HepG2 (cell line): ENCODE measurements around the gene CBLB. TPM values are rescaled to one million over a fixed set of nuclear protein-coding genes. Genes with fewer than 3 reads are reported as not detected.

Experiments
- ATAC-seq: fragments of 200-7000 bp; cut with Tn5 transposase; 3 replicates; pipeline ENCODE4 v1.9.1; 2020; ENCODE audit warnings: mild to moderate bottlenecking, moderate library complexity
- BruUV-seq: library from RNA; stranded (reverse); fragments of 400-500 nt; replicated peaks from 2 replicates; lab custom pipeline; 2021; lab: Mats Ljungman, UMichigan
- CTCF ChIA-PET: fragments of 300-600 bp; formaldehyde crosslinking; extraction: SDS; loops from one replicate; lab custom pipeline; 2021; ENCODE audit warnings: low total read pairs, inconsistent platforms, low intra/inter-chr PET ratio; lab: Yijun Ruan, JAX
- POLR2A ChIA-PET: fragments of 350-600 bp; sonication (Branson Sonifier 250); formaldehyde crosslinking; loops from one replicate; lab custom pipeline; 2020; ENCODE audit warnings: antibody characterized with exemption, inconsistent platforms; lab: Yijun Ruan, JAX
- DNase-seq: peaks from one replicate; pipeline ENCODE4 v3.0.0-alpha.2; 2015; ENCODE audit warnings: low spot score
- FAIRE-seq: peaks from 3 replicates; lab custom pipeline; 2011; peaks lifted over from hg19 to GRCh38; lab: Jason Lieb, UNC
- H2AFZ ChIP-seq: one replicate; pipeline ENCODE4 v1.6.1; 2011; ENCODE audit warnings: low read length, inconsistent platforms
- H3K27ac ChIP-seq: fragments of 300-600 bp; 3 replicates; pipeline ENCODE4 v1.8.0; 2011; ENCODE audit warnings: mixed run types, mild to moderate bottlenecking, mixed read lengths, low read length, inconsistent platforms; ENCODE audit not compliant: insufficient read depth; ENCODE audit errors: extremely low read length
- H3K27me3 ChIP-seq, 2 experiments: fragments of 200-600 bp in 1 of 2; 2 replicates in 1 of 2; 3 replicates in 1 of 2; pipeline versions ENCODE4 v1.6.0 to v1.8.0; 2011; ENCODE audit warnings: low read length in 2 of 2, mild to moderate bottlenecking in 2 of 2, moderate library complexity in 2 of 2, inconsistent platforms in 1 of 2; ENCODE audit not compliant: insufficient read depth in 2 of 2, control insufficient read depth in 1 of 2
- H3K36me3 ChIP-seq, 2 experiments: fragments of 200-600 bp in 1 of 2; replicated peaks in 1 of 2; 2 replicates in 1 of 2; 3 replicates in 1 of 2; pipeline versions ENCODE4 v1.5.1 to v1.8.0; 2011; ENCODE audit warnings: low read length in 2 of 2, inconsistent platforms in 1 of 2; ENCODE audit not compliant: insufficient read depth in 2 of 2, control insufficient read depth in 1 of 2
- H3K4me1 ChIP-seq: 2 replicates; pipeline ENCODE4 v1.5.1; 2012; ENCODE audit warnings: low read length, inconsistent platforms; ENCODE audit not compliant: insufficient read depth
- H3K4me2 ChIP-seq: 2 replicates; pipeline ENCODE4 v1.6.0; 2011; ENCODE audit warnings: low read depth, low read length, inconsistent platforms
- H3K4me3 ChIP-seq, 3 experiments: fragments of 200-600 bp in 1 of 3; sonication (generic), shearing (Covaris generic) in 1 of 3; replicated peaks in 1 of 3; 2 replicates each; pipeline ENCODE4 v1.5.1; 2011 to 2016; ENCODE audit warnings: low read length in 3 of 3, inconsistent platforms in 2 of 3, low read depth in 2 of 3, mild to moderate bottlenecking in 2 of 3, control low read depth in 1 of 3, mixed read lengths in 1 of 3; ENCODE audit not compliant: insufficient read depth in 1 of 3
- H3K79me2 ChIP-seq: one replicate; pipeline ENCODE4 v1.6.1; 2011; ENCODE audit warnings: low read length, inconsistent platforms; ENCODE audit not compliant: insufficient read depth
- H3K9ac ChIP-seq: 2 replicates; pipeline ENCODE4 v1.6.0; 2011; ENCODE audit warnings: mild to moderate bottlenecking, low read depth, low read length, inconsistent platforms; ENCODE audit not compliant: insufficient read depth
- H3K9me3 ChIP-seq: 2 replicates; pipeline ENCODE4 v1.5.1; 2012; ENCODE audit warnings: mild to moderate bottlenecking, low read length
- H4K20me1 ChIP-seq: 2 replicates; pipeline ENCODE4 v1.6.0; 2011; ENCODE audit warnings: inconsistent platforms, mild to moderate bottlenecking, low read length, moderate library complexity; ENCODE audit not compliant: insufficient read depth
- ATF3 ChIP-seq: sonication (generic); formaldehyde crosslinking; IDR thresholded peaks from 2 replicates; pipeline ENCODE4 v1.4.0; 2020; ENCODE audit warnings: missing genetic modification reagents
- ATF4 ChIP-seq, 2 experiments: fragments of 450-650 bp in 1 of 2; sonication (generic) in 1 of 2; formaldehyde crosslinking; IDR thresholded peaks; 2 replicates each; pipeline versions ENCODE4 v1.5.0 to v1.8.0; 2020 to 2022; ENCODE audit warnings: mild to moderate bottlenecking in 1 of 2, missing genetic modification reagents in 1 of 2
- BRCA1 ChIP-seq: sonication (generic); formaldehyde crosslinking; IDR thresholded peaks from 2 replicates; pipeline ENCODE4 v1.4.0; 2020; ENCODE audit warnings: missing genetic modification reagents
- ETV6 ChIP-seq: sonication (generic); formaldehyde crosslinking; conservative IDR thresholded peaks from 2 replicates; pipeline ENCODE4 v1.4.0; 2020; ENCODE audit warnings: missing genetic modification reagents
- FOSL1 ChIP-seq: sonication (generic); formaldehyde crosslinking; IDR thresholded peaks from 2 replicates; pipeline ENCODE4 v1.9.0; 2021; ENCODE audit warnings: missing genetic modification reagents, borderline replicate concordance
- FOSL2 ChIP-seq: sonication (generic); formaldehyde crosslinking; IDR thresholded peaks from 2 replicates; pipeline ENCODE4 v1.4.0; 2020; ENCODE audit warnings: missing genetic modification reagents
- MATR3 ChIP-seq: sonication (generic); formaldehyde crosslinking; IDR thresholded peaks from 2 replicates; pipeline ENCODE4 v1.4.0; 2020; ENCODE audit warnings: missing genetic modification reagents
- MBD4 ChIP-seq: IDR thresholded peaks from 2 replicates; pipeline ENCODE4 v1.6.1; 2012; ENCODE audit warnings: low read length, inconsistent platforms, borderline replicate concordance
- RFX3 ChIP-seq: IDR thresholded peaks from 2 replicates; pipeline ENCODE4 v1.6.1; 2016; ENCODE audit warnings: missing biosample characterization, missing genetic modification reagents
- SKIL ChIP-seq: sonication (generic); formaldehyde crosslinking; IDR thresholded peaks from 2 replicates; pipeline ENCODE4 v1.8.0; 2022; ENCODE audit warnings: missing genetic modification reagents, mild to moderate bottlenecking, moderate library complexity, borderline replicate concordance
- SSRP1 ChIP-seq: IDR thresholded peaks from 2 replicates; pipeline ENCODE4 v1.6.1; 2016; ENCODE audit warnings: control low read depth
- ZBTB8A ChIP-seq: sonication (generic); formaldehyde crosslinking; IDR thresholded peaks from 2 replicates; pipeline ENCODE4 v1.4.0; 2020; ENCODE audit warnings: mild to moderate bottlenecking, low read depth, missing genetic modification reagents, borderline replicate concordance
- ZNF10 ChIP-seq: sonication (generic); formaldehyde crosslinking; IDR thresholded peaks from 2 replicates; pipeline ENCODE4 v1.4.0; 2020; ENCODE audit warnings: mild to moderate bottlenecking, low read depth, missing genetic modification reagents, borderline replicate concordance
- ZNF777 ChIP-seq: sonication (generic); formaldehyde crosslinking; IDR thresholded peaks from 2 replicates; pipeline ENCODE4 v1.4.0; 2020; ENCODE audit warnings: missing genetic modification reagents
- ZNF850 ChIP-seq: sonication (generic); formaldehyde crosslinking; conservative IDR thresholded peaks from 2 replicates; pipeline ENCODE4 v1.9.0; 2021; ENCODE audit warnings: mild to moderate bottlenecking, missing genetic modification reagents
- WGBS: methylation state at CpG from one replicate; pipeline ENCODE4 v1.1.6; 2017; ENCODE audit warnings: low lambda C conversion rate; 5-methylcytosine and 5-hydroxymethylcytosine counted together
- in situ Hi-C: cut with HindIII; loops from 2 replicates; pipeline ENCODE4 v1.10.0; 2017; ENCODE audit warnings: low pct_unique_long_range_greater_than_20kb; ENCODE audit not compliant: extremely low pct_ligation_motif_present
- intact Hi-C: fragments of 100-400 bp; cut with micrococcal nuclease; formaldehyde crosslinking; loops from one replicate; pipeline ENCODE4 v1.10.0; 2022; ENCODE audit not compliant: unreplicated experiment
- polyA plus RNA-seq, 8 experiments: library from polyadenylated mRNA; depleted of rRNA in 3 of 8; stranded (reverse) in 7 of 8; unstranded in 1 of 8; fragments of >200 nt; fragmentation: Illumina TruSeq in 4 of 8; extraction: Trizol in 4 of 8; gene quantifications; 2 replicates each; pipeline versions ENCODE4 v1.2.1 to v1.2.3, GENCODE V29; 2011 to 2016; ENCODE audit warnings: low read depth in 4 of 8, missing spikeins in 1 of 8, mixed read lengths in 1 of 8; ENCODE audit not compliant: insufficient read depth in 1 of 8
- total RNA-seq, 5 experiments: library from RNA; depleted of rRNA; stranded (reverse); fragments of >200 nt; fragmentation: Illumina TruSeq; extraction: Trizol; gene quantifications; 2 replicates each; pipeline ENCODE4 v1.2.3, GENCODE V29; 2016; ENCODE audit warnings: low read depth in 1 of 5

The CBLB gene
- total and polyA plus RNA-seq, 2 of the 13 experiments (the other 11 are each of a cell fraction or from before 2014, with no cell fraction given), result 9.8 to 16.4 TPM

DNA sequence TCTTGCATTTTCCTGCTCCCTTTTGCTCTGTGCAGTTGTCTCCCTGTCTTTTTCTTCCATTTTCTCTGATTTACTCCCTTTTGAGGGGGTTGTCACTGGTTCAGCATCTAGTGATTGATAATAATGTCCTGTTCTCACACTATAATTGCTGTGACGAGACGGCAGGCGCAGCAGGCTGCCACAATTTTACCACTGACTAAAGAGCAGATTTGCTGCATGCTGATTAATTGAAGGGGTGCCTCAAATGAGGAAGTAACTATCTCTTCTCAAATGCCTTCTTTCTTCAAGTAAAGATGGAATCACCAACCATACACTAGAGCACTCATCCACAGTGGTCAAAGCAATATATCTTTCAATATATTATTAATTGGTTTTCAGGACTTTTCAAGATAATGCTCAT is 219.3 kb downstream of the CBLB start:
- no peak overlapping the region for H3K4me3 ChIP-seq
- H3K27ac ChIP-seq, result no peak overlapping the region
- H4K20me1 ChIP-seq, result no peaks in the 10 kb centered on the region
- BruUV-seq, result no TSS peak
- ChIA-PET POLR2A (no interaction called here), CTCF (no interaction called here)
- H3K79me2 ChIP-seq, result no peaks in the 10 kb centered on the region
- H3K9ac ChIP-seq, result no peak overlapping the region
- H2AFZ ChIP-seq, result no peak overlapping the region
- DNase-seq (no peak), FAIRE-seq (no peak), ATAC-seq (no peak)
- in situ Hi-C loops (no loop called here), intact Hi-C loops (no loop called here)
- H3K9me3 ChIP-seq, result no peaks in the 10 kb centered on the region
- no peaks in the 10 kb centered on the region for H3K27me3 ChIP-seq
- WGBS, result 78% methylated on average over 3 of the region's 3 CpGs
- TF ChIP-seq RFX3 (CRISPR knock-in tag), result no peak
- TF ChIP-seq ZNF10 (CRISPR knock-in tag), result no peak
- TF ChIP-seq MBD4, result no peak
- TF ChIP-seq ETV6 (CRISPR knock-in tag), result no peak
- TF ChIP-seq ZNF777 (CRISPR knock-in tag), result no peak
- no peaks in the 10 kb centered on the region for H3K4me1 ChIP-seq
- no peaks in the 10 kb centered on the region for H3K36me3 ChIP-seq
- no peak overlapping the region for H3K4me2 ChIP-seq

- in situ Hi-C loops, result no loop called here
- ChIA-PET CTCF (no interaction called here), POLR2A (no interaction called here)
- 1% methylated on average over 2 of the region's 2 CpGs for WGBS
- Histone ChIP-seq H3K9me3 (no peaks in the 10 kb centered on the region), H3K36me3 (no peaks in the 10 kb centered on the region), H3K27ac (no peak overlapping the region), H3K27me3 (no peaks in the 10 kb centered on the region), H3K4me3 (no peak overlapping the region), H3K4me2 (no peak overlapping the region), H3K4me1 (no peaks in the 10 kb centered on the region), H4K20me1 (no peaks in the 10 kb centered on the region), H2AFZ (no peak overlapping the region), H3K79me2 (no peaks in the 10 kb centered on the region), H3K9ac (no peak overlapping the region)
- ATAC-seq (peak; percentile 58; the same call in 1 of the 3 replicates), FAIRE-seq (no peak), DNase-seq (peak; percentile 39)
- intact Hi-C loops, result no loop called here
- no TSS peak for BruUV-seq
- TF ChIP-seq ZNF850 (CRISPR knock-in tag) (no peak), FOSL1 (CRISPR knock-in tag) (peak; percentile 36; the same call in 1 of the 2 replicates), SKIL (no peak), FOSL2 (CRISPR knock-in tag) (peak; percentile 94), ATF3 (CRISPR knock-in tag) (peak; percentile 74), MATR3 (no peak), BRCA1 (no peak), SSRP1 (CRISPR knock-in tag) (no peak), ZBTB8A (CRISPR knock-in tag) (no peak), ATF4 (CRISPR knock-in tag; IDR thresholded peaks at IDR 0.05) (peak in 1 of 2 experiments; percentile 61; a peak in 2 of 4 replicates)
Observed at GRCh38 chr3:105647047-105647446, 221.8 kb downstream of the CBLB start.
